B cell (primary cell): ENCODE data around the gene PLEK2. TPM values are rescaled to one million over a fixed set of nuclear protein-coding genes. Genes with fewer than 3 reads are reported as not detected.

Experiments used
- ATAC-seq: fragments of 200-7000 bp; cut with Tn5 transposase; one replicate; pipeline ENCODE4 v1.10.0; 2021; ENCODE audit warnings: low read depth, mild to moderate bottlenecking, moderate number of reproducible peaks, moderate library complexity
- CTCF ChIA-PET: fragments of 350-600 bp; sonication (Branson Sonifier 250); formaldehyde crosslinking; loops from one replicate; lab custom pipeline; 2021; ENCODE audit warnings: antibody characterized with exemption, inconsistent platforms; lab: Charles Lee
- POLR2A ChIA-PET: fragments of 350-600 bp; sonication (Branson Sonifier 250); formaldehyde crosslinking; loops from one replicate; lab custom pipeline; 2021; ENCODE audit warnings: antibody characterized with exemption; lab: Charles Lee
- DNase-seq: peaks from one replicate; pipeline ENCODE4 v3.0.0; 2013
- H2AFZ ChIP-seq: 2 replicates; pipeline ENCODE4 v1.6.1; 2012; ENCODE audit warnings: mild to moderate bottlenecking, low read depth, low read length; ENCODE audit not compliant: insufficient read depth, poor library complexity, severe bottlenecking
- H3K27ac ChIP-seq, 2 donors: 1 replicate in 1 of 2; 2 replicates in 1 of 2; pipeline ENCODE4 v1.5.1; 2012 to 2013; ENCODE audit warnings: low read length in 2 of 2, mild to moderate bottlenecking in 2 of 2, moderate library complexity in 1 of 2
- H3K27me3 ChIP-seq, 4 experiments: fragments of 200-600 bp in 1 of 4; sonication (generic) in 1 of 4; replicated peaks in 1 of 4; 1 replicate in 2 of 4; 2 replicates in 2 of 4; pipeline versions ENCODE4 v1.6.1 to v1.7.0; 2013 to 2016; ENCODE audit warnings: low read length in 3 of 4, mild to moderate bottlenecking in 2 of 4, mixed read lengths in 1 of 4, moderate library complexity in 1 of 4; ENCODE audit not compliant: insufficient read depth in 4 of 4, control insufficient read depth in 3 of 4; ENCODE audit errors: control extremely low read depth in 1 of 4
- H3K36me3 ChIP-seq, 2 experiments: replicated peaks in 1 of 2; 1 replicate in 1 of 2; 2 replicates in 1 of 2; pipeline versions ENCODE4 v1.6.1 to v1.7.1; 2013; ENCODE audit warnings: low read length in 1 of 2; ENCODE audit not compliant: insufficient read depth in 2 of 2, control insufficient read depth in 1 of 2; ENCODE audit errors: control extremely low read depth in 1 of 2, extremely low read depth in 1 of 2
- H3K4me1 ChIP-seq, 2 donors: fragments of 200-600 bp in 1 of 2; sonication (generic) in 1 of 2; 1 replicate in 1 of 2; 2 replicates in 1 of 2; pipeline versions ENCODE4 v1.5.1 to v1.6.1; 2013 to 2017; ENCODE audit warnings: low read length in 2 of 2; ENCODE audit not compliant: control insufficient read depth in 2 of 2, insufficient read depth in 2 of 2
- H3K4me2 ChIP-seq: replicated peaks from 2 replicates; pipeline ENCODE3; 2012; ENCODE audit warnings: mild to moderate bottlenecking, low read depth, low read length; ENCODE audit not compliant: poor library complexity, severe bottlenecking
- H3K4me3 ChIP-seq, 5 experiments: fragments of 200-600 bp in 1 of 5; sonication (generic) in 1 of 5; 1 replicate in 3 of 5; 2 replicates in 2 of 5; pipeline versions ENCODE4 v1.5.1 to v1.7.0; 2011 to 2016; ENCODE audit warnings: low read length in 4 of 5, mild to moderate bottlenecking in 4 of 5, low read depth in 2 of 5, control low read depth in 1 of 5, moderate library complexity in 1 of 5; ENCODE audit not compliant: insufficient read depth in 1 of 5; ENCODE audit errors: control extremely low read depth in 1 of 5, extremely low read depth in 1 of 5
- H3K79me2 ChIP-seq: fragments of 200-600 bp; sonication (generic); one replicate; pipeline ENCODE4 v1.6.0; 2016; ENCODE audit warnings: low read length; ENCODE audit not compliant: control insufficient read depth, insufficient read depth
- H3K9ac ChIP-seq: fragments of 200-600 bp; sonication (generic); 2 replicates; pipeline ENCODE4 v1.6.1; 2017; ENCODE audit warnings: mild to moderate bottlenecking, low read length, moderate library complexity
- H3K9me3 ChIP-seq, 3 donors: one replicate each; pipeline versions ENCODE4 v1.6.1 to v1.7.1; 2013; ENCODE audit warnings: low read length in 2 of 3; ENCODE audit not compliant: control insufficient read depth in 2 of 3, insufficient read depth in 1 of 3; ENCODE audit errors: control extremely low read depth in 1 of 3
- H4K20me1 ChIP-seq: 2 replicates; pipeline ENCODE4 v1.6.0; 2012; ENCODE audit warnings: mild to moderate bottlenecking, low read length; ENCODE audit not compliant: insufficient read depth, control insufficient read depth, poor library complexity, severe bottlenecking
- H3K27ac Mint-ChIP-seq: one replicate; pipeline ENCODE4 v1.8.0; 2021; ENCODE audit warnings: mixed read lengths
- H3K27me3 Mint-ChIP-seq: one replicate; pipeline ENCODE4 v1.8.0; 2021; ENCODE audit warnings: mixed read lengths
- H3K4me1 Mint-ChIP-seq: one replicate; pipeline ENCODE4 v1.8.0; 2021; ENCODE audit warnings: mixed read lengths
- H3K4me3 Mint-ChIP-seq: one replicate; pipeline ENCODE4 v1.8.0; 2021; ENCODE audit warnings: mixed read lengths
- H3K9me3 Mint-ChIP-seq: one replicate; pipeline ENCODE4 v1.8.0; 2022; ENCODE audit warnings: mixed read lengths; ENCODE audit not compliant: insufficient read depth
- CTCF ChIP-seq: fragments of 200-600 bp; IDR thresholded peaks from one replicate; pipeline ENCODE4 v1.8.0; 2022; ENCODE audit warnings: antibody characterized with exemption, mild to moderate bottlenecking
- EZH2 ChIP-seq: IDR thresholded peaks from 2 replicates; pipeline ENCODE4 v1.6.1; 2012; ENCODE audit warnings: borderline replicate concordance, low read depth, mild to moderate bottlenecking, moderate library complexity, low read length; ENCODE audit not compliant: insufficient read depth, poor library complexity, severe bottlenecking
- WGBS: methylation state at CpG from one replicate; pipeline ENCODE4 v1.1.5; 2013; ENCODE audit warnings: missing lambda C conversion rate; ENCODE audit not compliant: insufficient coverage; 5-methylcytosine and 5-hydroxymethylcytosine counted together
- intact Hi-C: fragments of 100-400 bp; cut with micrococcal nuclease; formaldehyde crosslinking; loops from one replicate; pipeline ENCODE4 v1.10.0; 2022
- polyA plus RNA-seq: library from polyadenylated mRNA; depleted of rRNA; stranded (reverse); fragments of >200 nt; gene quantifications from 2 replicates; pipeline ENCODE4 v1.2.3, GENCODE V29; 2012
- total RNA-seq, 2 donors: library from RNA; stranded (reverse); fragments of 120-200 nt in 1 of 2; gene quantifications; 1 replicate in 1 of 2; 2 replicates in 1 of 2; pipeline versions ENCODE4 v1.2.3 to v1.2.4, GENCODE V29; 2013 to 2022

The PLEK2 gene
- total and polyA plus RNA-seq, 2 donors (not counting 1 experiment from before 2014, with no cell fraction given): not detected

- H3K27me3 Mint-ChIP-seq: peaks cover 28% of the 10 kb centered on the region
- H3K9me3 ChIP-seq: no peaks in the 10 kb centered on the region
- no peaks in the 10 kb centered on the region for H3K9me3 Mint-ChIP-seq
- POLR2A ChIA-PET: no interaction called here
- TF ChIP-seq CTCF (no peak), EZH2 (no peak)
- CTCF ChIA-PET: no interaction called here
- no peaks in the 10 kb centered on the region for H3K4me1 ChIP-seq
- peaks cover 0 to 11% (median 2%) of the 10 kb centered on the region in 4 experiments for H3K27me3 ChIP-seq
- H2AFZ ChIP-seq: no peak overlapping the region
- H3K4me2 ChIP-seq: no peak overlapping the region
- no peaks in the 10 kb centered on the region for H3K36me3 ChIP-seq
- 89% methylated on average over 3 of the region's 5 CpGs for WGBS
- H3K9ac ChIP-seq: no peak overlapping the region
- H4K20me1 ChIP-seq: no peaks in the 10 kb centered on the region
- H3K79me2 ChIP-seq: no peaks in the 10 kb centered on the region
- no peak for ATAC-seq
- no peak for DNase-seq
- intact Hi-C loops: no loop called here
- H3K4me1 Mint-ChIP-seq: no peaks in the 10 kb centered on the region
- H3K4me3 Mint-ChIP-seq: no peak overlapping the region
- no peak overlapping the region for H3K27ac Mint-ChIP-seq
- no peak overlapping the region for H3K27ac ChIP-seq
- no peak overlapping the region for H3K4me3 ChIP-seq
Observed at GRCh38 chr14:67395876-67396189, 16.1 kb downstream of the PLEK2 start.

GRCh38 chr14:67395086-67395875, 16.7 kb downstream of the PLEK2 start:
- Histone ChIP-seq H3K27me3 (peaks cover 0 to 11% (median 2%) of the 10 kb centered on the region in 4 experiments), H4K20me1 (no peaks in the 10 kb centered on the region), H3K4me3 (no peak overlapping the region), H3K4me1 (no peaks in the 10 kb centered on the region), H3K9me3 (no peaks in the 10 kb centered on the region), H3K27ac (no peak overlapping the region), H3K79me2 (no peaks in the 10 kb centered on the region), H3K36me3 (no peaks in the 10 kb centered on the region), H3K9ac (no peak overlapping the region), H2AFZ (no peak overlapping the region), H3K4me2 (no peak overlapping the region)
- peaks cover 25% of the 10 kb centered on the region for H3K27me3 Mint-ChIP-seq
- no peaks in the 10 kb centered on the region for H3K9me3 Mint-ChIP-seq
- intact Hi-C loops: no loop called here
- no peak overlapping the region for H3K4me3 Mint-ChIP-seq
- TF ChIP-seq EZH2: no peak
- no peak for TF ChIP-seq CTCF
- POLR2A ChIA-PET: no interaction called here
- no peaks in the 10 kb centered on the region for H3K4me1 Mint-ChIP-seq
- no peak for ATAC-seq
- CTCF ChIA-PET: no interaction called here
- WGBS: 85% methylated on average over 16 of the region's 16 CpGs
- no peak for DNase-seq
- H3K27ac Mint-ChIP-seq: no peak overlapping the region
